H1 (cell line): Measurements from ENCODE around the gene C1QL1. TPM values are rescaled to one million over a fixed set of nuclear protein-coding genes. Genes with fewer than 3 reads are reported as not detected.

Experiments
- CTCF ChIA-PET: fragments of 300-600 bp; sonication (Branson Sonifier 250); formaldehyde crosslinking; loops from one replicate; lab custom pipeline; 2021; ENCODE audit not compliant: partially characterized antibody; lab: Charles Lee
- POLR2A ChIA-PET: fragments of 300-600 bp; sonication (Branson Sonifier 250); formaldehyde crosslinking; loops from one replicate; lab custom pipeline; 2021; ENCODE audit warnings: inconsistent platforms; ENCODE audit not compliant: partially characterized antibody; lab: Charles Lee
- DNase-seq, 2 experiments: peaks; one replicate each; pipeline versions ENCODE4 v3.0.0 to v3.0.0-alpha.2; 2010 to 2022; ENCODE audit warnings: low spot score in 2 of 2, low read depth in 1 of 2, mixed read lengths in 1 of 2
- FAIRE-seq: peaks from 2 replicates; lab custom pipeline; 2011; peaks lifted over from hg19 to GRCh38; lab: Jason Lieb, UNC
- H2AFZ ChIP-seq: 2 replicates; pipeline ENCODE4 v1.8.1; 2012; ENCODE audit warnings: low read length, inconsistent platforms
- H2AK5ac ChIP-seq: 2 replicates; pipeline ENCODE4 v1.6.1; 2013; ENCODE audit warnings: low read depth, low read length
- H2BK120ac ChIP-seq: replicated peaks from 2 replicates; pipeline ENCODE3; 2013; ENCODE audit warnings: low read depth, low read length, inconsistent platforms
- H2BK12ac ChIP-seq: 2 replicates; pipeline ENCODE4 v1.6.1; 2013; ENCODE audit warnings: low read depth, low read length
- H2BK15ac ChIP-seq: 2 replicates; pipeline ENCODE4 v1.6.1; 2013; ENCODE audit warnings: low read length
- H2BK20ac ChIP-seq: 2 replicates; pipeline ENCODE4 v1.6.1; 2013; ENCODE audit warnings: low read length
- H2BK5ac ChIP-seq: 2 replicates; pipeline ENCODE4 v1.6.1; 2013; ENCODE audit warnings: low read depth, low read length
- H3K14ac ChIP-seq: 2 replicates; pipeline ENCODE4 v1.6.1; 2013; ENCODE audit warnings: inconsistent platforms; ENCODE audit not compliant: insufficient read length
- H3K18ac ChIP-seq: 2 replicates; pipeline ENCODE4 v1.6.1; 2013; ENCODE audit warnings: low read length; ENCODE audit errors: extremely low read depth
- H3K23ac ChIP-seq: 2 replicates; pipeline ENCODE4 v1.6.1; 2013; ENCODE audit warnings: inconsistent platforms; ENCODE audit not compliant: insufficient read length
- H3K23me2 ChIP-seq: 2 replicates; pipeline ENCODE4 v1.6.1; 2013; ENCODE audit warnings: low read depth, low read length
- H3K27ac ChIP-seq: 2 replicates; pipeline ENCODE4 v1.6.1; 2011; ENCODE audit warnings: low read depth, low read length, inconsistent platforms
- H3K27me3 ChIP-seq, 4 experiments: replicated peaks in 1 of 4; 1 replicate in 1 of 4; 2 replicates in 3 of 4; pipeline versions ENCODE4 v1.6.1 to v1.8.1; 2011 to 2013; ENCODE audit warnings: low read length in 3 of 4, mild to moderate bottlenecking in 3 of 4, inconsistent platforms in 2 of 4, mixed read lengths in 2 of 4, moderate library complexity in 1 of 4; ENCODE audit not compliant: control insufficient read depth in 3 of 4, insufficient read depth in 3 of 4; ENCODE audit errors: extremely low read depth in 1 of 4
- H3K36me3 ChIP-seq, 4 experiments: 2 replicates each; pipeline versions ENCODE4 v1.6.1 to v1.8.1; 2011 to 2013; ENCODE audit warnings: mild to moderate bottlenecking in 4 of 4, low read length in 3 of 4, moderate library complexity in 2 of 4, control low read depth in 1 of 4, inconsistent platforms in 1 of 4; ENCODE audit not compliant: insufficient read depth in 4 of 4, control insufficient read depth in 2 of 4
- H3K4ac ChIP-seq: replicated peaks from 2 replicates; pipeline ENCODE3; 2013; ENCODE audit warnings: low read length, low read depth, mixed read lengths, inconsistent platforms; ENCODE audit not compliant: insufficient read length
- H3K4me1 ChIP-seq, 4 experiments: replicated peaks in 1 of 4; 1 replicate in 1 of 4; 2 replicates in 3 of 4; pipeline versions ENCODE4 v1.6.1 to v1.8.1; 2011 to 2013; ENCODE audit warnings: low read length in 3 of 4, inconsistent platforms in 2 of 4, mixed read lengths in 1 of 4; ENCODE audit not compliant: insufficient read depth in 4 of 4, control insufficient read depth in 3 of 4
- H3K4me2 ChIP-seq, 2 experiments: 2 replicates each; pipeline versions ENCODE4 v1.6.1 to v1.8.1; 2011 to 2013; ENCODE audit warnings: low read depth in 2 of 2, low read length in 2 of 2, control low read depth in 1 of 2, inconsistent platforms in 1 of 2, mild to moderate bottlenecking in 1 of 2; ENCODE audit not compliant: insufficient read depth in 1 of 2
- H3K4me3 ChIP-seq, 4 experiments: fragments of 200-600, 300-600 bp in 1 of 4; sonication (generic), shearing (Covaris generic), sonication (Bioruptor Twin) in 1 of 4; 2 replicates each; pipeline versions ENCODE4 v1.5.1 to v1.8.1; 2011 to 2016; ENCODE audit warnings: low read length in 4 of 4, low read depth in 3 of 4, control low read depth in 2 of 4, inconsistent platforms in 2 of 4, mild to moderate bottlenecking in 2 of 4, mixed read lengths in 1 of 4, moderate library complexity in 1 of 4; ENCODE audit not compliant: insufficient read depth in 2 of 4; ENCODE audit errors: extremely low read depth in 1 of 4
- H3K56ac ChIP-seq: replicated peaks from 2 replicates; pipeline ENCODE3; 2013; ENCODE audit warnings: low read depth, mild to moderate bottlenecking, mixed read lengths, low read length, inconsistent platforms; ENCODE audit not compliant: insufficient read length
- H3K79me1 ChIP-seq: 2 replicates; pipeline ENCODE4 v1.6.1; 2013; ENCODE audit warnings: low read depth, low read length, control low read depth
- H3K79me2 ChIP-seq, 2 experiments: 2 replicates each; pipeline versions ENCODE4 v1.6.1 to v1.8.1; 2012 to 2013; ENCODE audit warnings: low read length in 2 of 2, mild to moderate bottlenecking in 2 of 2, inconsistent platforms in 1 of 2; ENCODE audit not compliant: insufficient read depth in 2 of 2, control insufficient read depth in 1 of 2
- H3K9ac ChIP-seq, 4 experiments: replicated peaks in 1 of 4; 1 replicate in 1 of 4; 2 replicates in 3 of 4; pipeline versions ENCODE4 v1.6.1 to v1.8.1; 2011 to 2013; ENCODE audit warnings: low read depth in 3 of 4, low read length in 3 of 4, control low read depth in 2 of 4, mild to moderate bottlenecking in 2 of 4, moderate library complexity in 2 of 4, inconsistent platforms in 1 of 4; ENCODE audit errors: extremely low read depth in 1 of 4
- H3K9me3 ChIP-seq, 2 experiments: 2 replicates each; pipeline versions ENCODE4 v1.6.1 to v1.8.1; 2012 to 2013; ENCODE audit warnings: mild to moderate bottlenecking in 2 of 2, moderate library complexity in 2 of 2, control low read depth in 1 of 2, inconsistent platforms in 1 of 2, low read depth in 1 of 2, low read length in 1 of 2, mixed read lengths in 1 of 2; ENCODE audit not compliant: insufficient read depth in 2 of 2
- H4K20me1 ChIP-seq, 2 experiments: replicated peaks in 1 of 2; 2 replicates each; pipeline versions ENCODE3 to v1.8.1; 2011 to 2013; ENCODE audit warnings: inconsistent platforms in 2 of 2, low read length in 2 of 2, mild to moderate bottlenecking in 1 of 2; ENCODE audit not compliant: insufficient read depth in 2 of 2, control insufficient read depth in 1 of 2
- H4K5ac ChIP-seq: 2 replicates; pipeline ENCODE4 v1.6.1; 2013; ENCODE audit warnings: low read length, low read depth, mixed read lengths, inconsistent platforms; ENCODE audit not compliant: insufficient read length
- H4K8ac ChIP-seq: 2 replicates; pipeline ENCODE4 v1.8.0; 2013; ENCODE audit warnings: mild to moderate bottlenecking, moderate library complexity, low read length, inconsistent platforms; ENCODE audit not compliant: insufficient read depth; ENCODE audit errors: extremely low read depth
- H4K91ac ChIP-seq: replicated peaks from 2 replicates; pipeline ENCODE3; 2013; ENCODE audit warnings: low read length, mixed read lengths, inconsistent platforms; ENCODE audit not compliant: insufficient read length
- TCF12 ChIP-seq: IDR thresholded peaks from 2 replicates; pipeline ENCODE4 v1.6.1; 2011; ENCODE audit warnings: low read depth, mild to moderate bottlenecking, low read length
- WGBS, 2 experiments: shearing (Covaris generic) in 1 of 2; methylation state at CpG; one replicate each; pipeline versions ENCODE4 v1.1.6 to v1.1.7; 2013 to 2015; ENCODE audit warnings: low lambda C conversion rate in 2 of 2, mixed read lengths in 2 of 2, inconsistent platforms in 1 of 2, low coverage in 1 of 2, missing lambda C conversion rate in 1 of 2; ENCODE audit not compliant: insufficient replicate concordance in 2 of 2, insufficient coverage in 1 of 2, insufficient read length in 1 of 2; ENCODE audit errors: extremely low coverage in 1 of 2, missing lambda C conversion rate in 1 of 2; 5-methylcytosine and 5-hydroxymethylcytosine counted together
- polyA plus RNA-seq, 7 experiments: library from polyadenylated mRNA; depleted of rRNA in 3 of 7; stranded (reverse) in 5 of 7; unstranded in 2 of 7; fragments of >200 nt in 5 of 7; fragments of 200-250 nt in 2 of 7; gene quantifications; 1 replicate in 5 of 7; 2 replicates in 1 of 7; 4 replicates in 1 of 7; pipeline versions ENCODE4 v1.2.1 to v1.2.3, GENCODE V29; 2011 to 2013; ENCODE audit warnings: missing spikeins in 2 of 7, mixed read lengths in 2 of 7
- total RNA-seq: library from RNA; stranded (reverse); fragmentation: NEBNext Ultra II Directional; extraction: Animal tissue kit (Norgen Biotek cat#: 25700); gene quantifications from 2 replicates; pipeline ENCODE4 v1.2.1, GENCODE V29; 2021
- TF ChIP-seq, protein P1 (sequence below): IDR thresholded peaks from 2 replicates; pipeline ENCODE4 v1.6.1; 2012; ENCODE audit warnings: low read length, inconsistent platforms

The C1QL1 gene
- total and polyA plus RNA-seq, 2 of the 8 experiments (the other 6 are each of a cell fraction or from before 2014, with no cell fraction given): 7.6 to 10.5 TPM

DNA sequence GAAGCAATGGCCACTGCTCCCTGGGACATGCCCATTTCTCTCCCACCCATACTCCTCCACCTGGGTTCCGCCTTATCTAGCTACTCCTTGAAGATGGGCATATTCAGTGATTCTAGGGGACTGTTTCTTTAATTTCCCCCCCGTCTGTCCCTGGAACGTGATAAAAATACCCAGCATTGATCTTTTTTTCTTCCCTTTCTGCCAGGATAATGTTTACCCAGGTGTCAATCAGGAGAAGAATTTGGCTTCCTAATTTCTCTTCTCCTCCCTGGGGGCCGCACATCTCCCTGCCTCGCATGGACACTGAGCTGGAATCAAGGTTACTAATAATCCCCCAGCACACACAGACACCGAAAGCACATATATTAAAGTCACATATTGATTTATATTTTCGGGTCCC, 48.1 kb upstream of the C1QL1 start:
- Histone ChIP-seq H2AK5ac (no peak overlapping the region), H3K27ac (no peak overlapping the region; the same call in 1 of the 2 replicates)
- no peak for DNase-seq

More for the DNA sequence above, 48.1 kb upstream of the C1QL1 start:
- Histone ChIP-seq H2BK20ac (no peak overlapping the region), H3K9ac (0 out of 7 replicates have a peak overlapping the region, but pooled peaks of 1 of the 4 experiments have one; percentile 10), H2BK15ac (no peak overlapping the region), H4K5ac (no peak overlapping the region), H3K23ac (no peak overlapping the region), H3K27me3 (peaks cover 19 to 36% (median 33%) of the 10 kb centered on the region in 4 experiments), H4K20me1 (peaks cover 0 to 1% of the 10 kb centered on the region in 2 experiments), H3K56ac (no peak overlapping the region), H3K79me2 (no peaks in the 10 kb centered on the region), H3K4me2 (no peak overlapping the region), H2BK12ac (no peak overlapping the region; the same call in 1 of the 2 replicates), H3K18ac (no peak overlapping the region), H3K4me3 (no peak overlapping the region), H3K4ac (no peak overlapping the region), H3K4me1 (peaks cover 7 to 24% (median 12%) of the 10 kb centered on the region in 4 experiments), H3K14ac (no peak overlapping the region), H3K9me3 (no peaks in the 10 kb centered on the region), H3K23me2 (no peaks in the 10 kb centered on the region; the same call in 1 of the 2 replicates), H4K8ac (no peak overlapping the region), H4K91ac (no peak overlapping the region), H2BK5ac (no peak overlapping the region), H2AFZ (no peak overlapping the region), H3K79me1 (no peaks in the 10 kb centered on the region), H2BK120ac (no peak overlapping the region), H3K36me3 (no peaks in the 10 kb centered on the region)
- ChIA-PET POLR2A (interaction anchor here (1.0 to 1.2 kb wide), 2 partner anchors 56 to 116 kb away, joined by 3 read pairs; a partner anchor contains a TSS), CTCF (interaction anchor here (0.8 to 16.2 kb wide), 4 partner anchors 21 to 93 kb away, joined by 3 to 243 read pairs (median 66); no protein-coding TSS in a partner anchor)
- FAIRE-seq: no peak
- WGBS, 2 experiments: 82% methylated on average over 7 of the region's 7 CpGs; no CpG with 5 or more reads in 1 of the 2 experiments
- no peak for TF ChIP-seq TCF12
- TF ChIP-seq, protein P1, sequence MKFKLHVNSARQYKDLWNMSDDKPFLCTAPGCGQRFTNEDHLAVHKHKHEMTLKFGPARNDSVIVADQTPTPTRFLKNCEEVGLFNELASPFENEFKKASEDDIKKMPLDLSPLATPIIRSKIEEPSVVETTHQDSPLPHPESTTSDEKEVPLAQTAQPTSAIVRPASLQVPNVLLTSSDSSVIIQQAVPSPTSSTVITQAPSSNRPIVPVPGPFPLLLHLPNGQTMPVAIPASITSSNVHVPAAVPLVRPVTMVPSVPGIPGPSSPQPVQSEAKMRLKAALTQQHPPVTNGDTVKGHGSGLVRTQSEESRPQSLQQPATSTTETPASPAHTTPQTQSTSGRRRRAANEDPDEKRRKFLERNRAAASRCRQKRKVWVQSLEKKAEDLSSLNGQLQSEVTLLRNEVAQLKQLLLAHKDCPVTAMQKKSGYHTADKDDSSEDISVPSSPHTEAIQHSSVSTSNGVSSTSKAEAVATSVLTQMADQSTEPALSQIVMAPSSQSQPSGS: no peak
